Neural cell (in vitro differentiated cells): ENCODE data around the gene POPDC2. TPM values are rescaled to one million over a fixed set of nuclear protein-coding genes. Genes with fewer than 3 reads are reported as not detected.

Experiments
- H2AFZ ChIP-seq: fragments of 200-600, 300-800 bp; sonication (generic), shearing (Covaris generic); 2 replicates; pipeline ENCODE4 v1.6.0; 2014; ENCODE audit warnings: low read depth, mild to moderate bottlenecking, antibody characterized with exemption, low read length, moderate library complexity
- H3F3A ChIP-seq: fragments of 200-600 bp; shearing (Covaris generic); 2 replicates; pipeline ENCODE4 v1.6.1; 2016; ENCODE audit warnings: mild to moderate bottlenecking, moderate library complexity, mixed read lengths, antibody characterized with exemption, low read length; ENCODE audit not compliant: insufficient read depth, poor library complexity, severe bottlenecking
- H3K27ac ChIP-seq: fragments of 200-600, 300-800 bp; sonication (generic), shearing (Covaris generic); 2 replicates; pipeline ENCODE4 v1.5.1; 2014; ENCODE audit warnings: mild to moderate bottlenecking, low read length, moderate library complexity
- H3K27me3 ChIP-seq: fragments of 300-800, 200-600 bp; sonication (generic), shearing (Covaris generic); 2 replicates; pipeline ENCODE4 v1.6.0; 2014; ENCODE audit warnings: mild to moderate bottlenecking, low read depth, low read length, moderate library complexity; ENCODE audit not compliant: insufficient read depth
- H3K36me3 ChIP-seq: fragments of 300-800, 200-600 bp; sonication (generic), shearing (Covaris generic); 2 replicates; pipeline ENCODE4 v1.5.1; 2014; ENCODE audit warnings: mild to moderate bottlenecking, antibody characterized with exemption, low read length, moderate library complexity; ENCODE audit not compliant: insufficient read depth
- H3K4me2 ChIP-seq: fragments of 300-800, 200-600 bp; sonication (generic), shearing (Covaris generic); 2 replicates; pipeline ENCODE4 v1.6.0; 2014; ENCODE audit warnings: mild to moderate bottlenecking, low read length
- H3K4me3 ChIP-seq: fragments of 300-800, 200-600 bp; sonication (generic), shearing (Covaris generic); 2 replicates; pipeline ENCODE4 v1.5.1; 2014; ENCODE audit warnings: mild to moderate bottlenecking, low read length, moderate library complexity
- H3K79me2 ChIP-seq: fragments of 200-600 bp; shearing (Covaris generic); replicated peaks from 2 replicates; pipeline ENCODE4 v1.6.0; 2014; ENCODE audit warnings: mild to moderate bottlenecking, low read length, moderate library complexity; ENCODE audit not compliant: insufficient read depth
- H3K9ac ChIP-seq: fragments of 300-800, 200-600 bp; sonication (generic), shearing (Covaris generic); 2 replicates; pipeline ENCODE4 v1.6.1; 2016; ENCODE audit warnings: mild to moderate bottlenecking, low read length, mixed read lengths
- H3K9me2 ChIP-seq: fragments of 200-600 bp; shearing (Covaris generic); 2 replicates; pipeline ENCODE4 v1.6.1; 2016; ENCODE audit warnings: mild to moderate bottlenecking, low read length, mixed read lengths; ENCODE audit not compliant: insufficient read depth
- H3K9me3 ChIP-seq: fragments of 200-600, 300-800 bp; sonication (generic), shearing (Covaris generic); 2 replicates; pipeline ENCODE4 v1.6.1; 2016; ENCODE audit warnings: mild to moderate bottlenecking, mixed run types, low read length, moderate library complexity, mixed read lengths
- H4K20me1 ChIP-seq: fragments of 200-600 bp; shearing (Covaris generic); 2 replicates; pipeline ENCODE4 v1.6.1; 2016; ENCODE audit warnings: mild to moderate bottlenecking, mixed run types; ENCODE audit not compliant: insufficient read depth
- CTCF ChIP-seq: fragments of 450-650 bp; IDR thresholded peaks from 2 replicates; pipeline ENCODE4 v1.5.1; 2014; ENCODE audit warnings: antibody characterized with exemption, mild to moderate bottlenecking, moderate library complexity; ENCODE audit not compliant: poor library complexity, severe bottlenecking
- EP300 ChIP-seq: fragments of 450-650 bp; conservative IDR thresholded peaks from 2 replicates; pipeline ENCODE4 v1.6.1; 2014; ENCODE audit warnings: antibody characterized with exemption, mild to moderate bottlenecking, moderate library complexity; ENCODE audit not compliant: poor library complexity, severe bottlenecking
- EZH2 ChIP-seq: fragments of 200-600, 300-800 bp; shearing (Covaris generic), sonication (generic); IDR thresholded peaks from 2 replicates; pipeline ENCODE4 v1.6.1; 2014; ENCODE audit warnings: antibody characterized with exemption, low read length, borderline replicate concordance, mild to moderate bottlenecking; ENCODE audit not compliant: insufficient read depth, poor library complexity, severe bottlenecking
- MXI1 ChIP-seq: fragments of 450-650 bp; conservative IDR thresholded peaks from 2 replicates; pipeline ENCODE4 v1.6.1; 2014; ENCODE audit warnings: antibody characterized with exemption, mild to moderate bottlenecking; ENCODE audit not compliant: poor library complexity, severe bottlenecking
- POLR2AphosphoS5 ChIP-seq: IDR thresholded peaks from 2 replicates; pipeline ENCODE4 v1.6.1; 2012
- RAD21 ChIP-seq: fragments of 450-650 bp; conservative IDR thresholded peaks from 2 replicates; pipeline ENCODE4 v1.6.1; 2014; ENCODE audit warnings: antibody characterized with exemption, mild to moderate bottlenecking, moderate library complexity
- REST ChIP-seq: IDR thresholded peaks from 2 replicates; pipeline ENCODE4 v1.6.1; 2012; ENCODE audit warnings: borderline replicate concordance
- SMC3 ChIP-seq: fragments of 450-650 bp; conservative IDR thresholded peaks from 2 replicates; pipeline ENCODE4 v1.6.1; 2014; ENCODE audit warnings: antibody characterized with exemption, mild to moderate bottlenecking, moderate library complexity; ENCODE audit not compliant: poor library complexity
- TAF1 ChIP-seq: IDR thresholded peaks from 2 replicates; pipeline ENCODE4 v1.6.1; 2012; ENCODE audit warnings: low read depth
- polyA plus RNA-seq: library from polyadenylated mRNA; depleted of rRNA; stranded (reverse); fragments of >200 nt; gene quantifications from 2 replicates; pipeline ENCODE4 v1.2.3, GENCODE V29; 2014

Gene POPDC2
- polyA plus RNA-seq, 1 donor from 2014 or later = 3.4 TPM

GRCh38 chr3:119659606-119660291, 640 bp downstream of the POPDC2 start:
- H3K27ac ChIP-seq = no peak overlapping the region
- no peaks in the 10 kb centered on the region for H3K36me3 ChIP-seq
- H3F3A ChIP-seq = no peaks in the 10 kb centered on the region

GRCh38 chr3:119658994-119659393, 1.4 kb downstream of the POPDC2 start:
- Histone ChIP-seq H3K79me2 (no peaks in the 10 kb centered on the region), H3K27me3 (no peaks in the 10 kb centered on the region), H3K9me2 (no peaks in the 10 kb centered on the region), H2AFZ (no peak overlapping the region), H4K20me1 (no peaks in the 10 kb centered on the region), H3K27ac (no peak overlapping the region), H3K4me2 (no peak overlapping the region), H3F3A (no peaks in the 10 kb centered on the region), H3K36me3 (no peaks in the 10 kb centered on the region), H3K9ac (no peak overlapping the region), H3K9me3 (no peaks in the 10 kb centered on the region), H3K4me3 (no peak overlapping the region)
- no peak for TF ChIP-seq REST
- TF ChIP-seq TAF1 = no peak
- no peak for TF ChIP-seq EP300

More at GRCh38 chr3:119659606-119660291, 640 bp downstream of the POPDC2 start:
- Histone ChIP-seq H3K9me2 (no peaks in the 10 kb centered on the region), H3K9me3 (no peaks in the 10 kb centered on the region), H3K27me3 (no peaks in the 10 kb centered on the region), H2AFZ (no peak overlapping the region), H4K20me1 (no peaks in the 10 kb centered on the region), H3K9ac (no peak overlapping the region), H3K4me3 (no peak overlapping the region), H3K4me2 (no peak overlapping the region), H3K79me2 (no peaks in the 10 kb centered on the region)
- TF ChIP-seq SMC3 = no peak

DNA sequence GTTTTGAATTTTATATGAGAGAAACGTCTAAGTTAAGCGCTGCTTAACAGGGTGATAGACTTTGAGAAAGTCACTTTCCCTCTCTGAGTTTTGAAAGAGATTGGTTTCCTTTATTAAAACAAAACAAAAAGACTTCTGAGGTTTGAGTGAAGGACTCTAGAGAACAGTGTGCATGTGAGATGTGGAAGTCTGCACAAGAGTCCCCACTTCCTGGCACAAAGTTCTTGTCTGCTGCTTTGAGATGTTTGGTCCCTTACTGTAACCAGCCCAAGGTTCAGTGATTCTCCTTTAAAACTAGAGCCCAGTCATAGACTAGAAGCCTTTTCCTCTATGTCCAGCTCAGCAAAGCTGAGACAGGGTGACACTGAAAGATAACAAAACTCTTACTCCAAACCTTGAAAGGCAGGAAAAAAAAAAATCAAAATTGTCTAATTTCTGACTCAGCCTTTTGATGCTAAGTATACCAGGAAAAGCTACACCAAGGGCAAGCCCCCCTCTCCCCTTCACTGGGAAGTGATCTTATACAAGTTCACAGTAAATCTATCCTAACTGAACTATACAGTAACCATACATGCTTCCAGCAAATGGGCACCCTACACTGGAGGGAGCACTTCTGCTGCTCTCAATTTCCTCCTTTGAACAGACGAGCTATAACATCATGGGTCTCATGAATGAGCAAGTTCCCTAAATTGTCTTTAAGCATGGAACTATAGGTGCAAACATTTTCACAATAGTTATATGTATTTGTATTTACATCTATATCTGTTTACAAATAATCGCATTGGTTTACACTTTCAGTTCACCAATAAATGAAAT, 2.3 kb downstream of the POPDC2 start:
- Histone ChIP-seq H3K36me3 (no peaks in the 10 kb centered on the region), H3K9me3 (no peaks in the 10 kb centered on the region), H3K27me3 (no peaks in the 10 kb centered on the region), H3K4me3 (no peak overlapping the region), H3K9ac (no peak overlapping the region), H3K9me2 (no peaks in the 10 kb centered on the region), H3K79me2 (no peaks in the 10 kb centered on the region), H4K20me1 (no peaks in the 10 kb centered on the region), H3K27ac (no peak overlapping the region), H3F3A (no peaks in the 10 kb centered on the region), H3K4me2 (no peak overlapping the region), H2AFZ (no peak overlapping the region)
- no peak for TF ChIP-seq CTCF
- TF ChIP-seq TAF1 = no peak
- no peak for TF ChIP-seq REST
- no peak for TF ChIP-seq EZH2
- TF ChIP-seq RAD21 = no peak
- no peak for TF ChIP-seq EP300
- no peak for TF ChIP-seq SMC3
- TF ChIP-seq MXI1 = no peak
- no peak for TF ChIP-seq POLR2AphosphoS5
